HG02759 (cell line): ENCODE data around the gene ALPL.

Experiments
- ATAC-seq: cut with Tn5 transposase; IDR thresholded peaks from one replicate; pipeline ENCODE4 v1.9.1; 2021; ENCODE audit warnings: mild to moderate bottlenecking, moderate library complexity; ENCODE audit not compliant: unreplicated experiment

Gene ALPL

DNA sequence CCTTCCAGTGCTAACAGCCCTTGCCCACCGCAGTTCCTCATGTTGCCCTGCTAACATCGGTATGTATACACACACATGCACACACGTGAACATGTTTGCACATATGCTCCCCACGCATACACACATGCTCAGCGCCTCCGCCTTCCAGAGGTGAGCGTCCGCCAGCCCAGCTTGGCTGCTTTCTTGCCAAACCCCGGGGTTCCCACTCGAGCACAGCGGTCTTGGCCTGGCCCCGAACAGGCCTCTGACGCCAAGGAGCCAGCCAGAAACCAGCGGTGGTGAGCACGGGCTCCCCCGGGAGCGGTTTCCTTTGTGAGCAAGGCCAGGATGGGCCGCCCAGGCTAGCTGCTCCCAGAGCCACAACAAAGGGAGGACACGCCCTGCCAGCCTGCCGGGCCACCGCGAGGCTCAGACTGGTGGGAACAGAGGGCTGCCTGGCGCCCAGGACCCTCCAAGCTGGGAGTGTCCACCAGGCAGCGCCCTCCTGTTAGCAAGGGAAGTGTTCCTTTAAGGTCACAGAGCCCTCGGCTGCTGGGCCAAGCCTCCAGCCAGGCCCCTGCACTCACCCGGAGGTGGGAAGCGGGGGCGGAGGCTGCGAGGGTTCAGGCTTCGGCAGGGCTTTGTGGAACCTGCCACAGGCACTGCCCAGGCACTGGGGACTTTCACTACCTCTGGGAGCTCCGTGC, 65.4 kb downstream of the ALPL start:
- ATAC-seq = no peak

DNA sequence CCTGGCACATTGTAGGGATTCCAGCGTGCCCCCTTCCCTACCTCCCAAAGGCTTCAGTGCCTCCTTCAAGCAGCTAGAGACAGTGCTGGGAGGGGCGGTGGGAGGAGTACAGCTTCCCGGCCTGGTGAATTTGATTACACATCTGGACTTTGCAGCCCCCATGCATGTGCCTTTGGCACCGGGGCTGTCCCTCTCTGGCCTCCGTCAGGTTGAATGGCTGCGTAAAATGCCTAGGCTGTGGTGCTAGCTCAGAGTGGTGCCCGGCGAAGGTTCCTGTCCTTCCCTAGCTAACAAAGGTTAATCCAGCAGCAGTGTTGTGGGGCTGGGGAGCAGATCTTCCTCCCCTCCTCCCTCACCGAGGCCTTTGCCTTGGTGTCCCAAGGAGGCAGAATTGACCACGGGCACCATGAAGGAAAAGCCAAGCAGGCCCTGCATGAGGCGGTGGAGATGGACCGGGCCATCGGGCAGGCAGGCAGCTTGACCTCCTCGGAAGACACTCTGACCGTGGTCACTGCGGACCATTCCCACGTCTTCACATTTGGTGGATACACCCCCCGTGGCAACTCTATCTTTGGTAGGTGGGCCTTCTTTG, 66.2 kb downstream of the ALPL start:
- ATAC-seq = no peak

DNA sequence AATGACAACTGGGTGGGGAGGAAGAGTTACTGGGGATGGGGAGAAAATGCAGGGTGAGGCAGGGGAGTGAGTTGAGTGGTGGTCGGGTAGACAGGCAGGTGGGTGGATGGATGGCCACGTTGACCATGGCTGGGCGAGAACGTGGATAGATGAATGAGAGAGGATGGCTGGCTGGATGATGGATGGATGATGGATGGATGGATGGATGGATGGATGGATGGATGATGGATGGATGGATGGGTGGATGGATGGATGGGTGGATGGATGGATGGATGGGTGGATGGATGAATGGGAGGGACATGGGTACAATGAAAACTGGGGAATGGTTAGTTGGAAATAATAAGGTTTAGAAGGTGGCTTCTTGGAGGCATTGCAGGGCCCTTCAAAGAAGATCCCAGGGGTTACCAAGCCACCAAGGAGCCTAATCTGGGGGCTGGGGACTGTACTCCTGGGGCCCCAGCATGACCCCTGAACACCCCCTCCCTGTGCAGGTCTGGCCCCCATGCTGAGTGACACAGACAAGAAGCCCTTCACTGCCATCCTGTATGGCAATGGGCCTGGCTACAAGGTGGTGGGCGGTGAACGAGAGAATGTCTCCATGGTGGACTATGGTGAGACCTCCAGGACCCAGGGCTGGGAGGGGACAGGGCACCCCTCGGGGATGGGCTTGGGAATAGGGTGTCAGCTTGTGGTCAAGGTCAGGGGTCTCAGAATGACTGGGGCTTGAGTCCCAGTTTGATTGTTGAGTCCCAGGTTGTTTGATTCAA, 67.0 kb downstream of the ALPL start:
- no peak for ATAC-seq

DNA sequence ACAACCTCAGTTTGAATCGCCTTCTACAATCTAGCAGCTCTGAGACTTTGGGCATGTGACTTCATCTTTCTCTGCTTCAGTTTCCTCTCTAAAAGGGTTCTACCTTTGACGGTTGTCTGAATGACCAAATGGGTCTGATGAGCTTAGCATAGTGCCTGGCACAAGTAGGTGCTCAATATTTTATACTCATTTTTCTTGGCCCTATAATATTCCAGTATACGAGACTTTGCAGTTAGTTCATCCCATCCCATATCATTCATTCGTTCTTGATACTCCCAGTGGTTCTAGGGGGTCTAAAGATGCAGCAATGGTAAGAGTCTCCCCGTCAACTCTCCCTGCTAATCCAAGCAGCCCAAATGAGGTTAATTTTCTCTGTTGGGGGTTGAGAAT, 67.6 kb downstream of the ALPL start:
- ATAC-seq = no peak

DNA sequence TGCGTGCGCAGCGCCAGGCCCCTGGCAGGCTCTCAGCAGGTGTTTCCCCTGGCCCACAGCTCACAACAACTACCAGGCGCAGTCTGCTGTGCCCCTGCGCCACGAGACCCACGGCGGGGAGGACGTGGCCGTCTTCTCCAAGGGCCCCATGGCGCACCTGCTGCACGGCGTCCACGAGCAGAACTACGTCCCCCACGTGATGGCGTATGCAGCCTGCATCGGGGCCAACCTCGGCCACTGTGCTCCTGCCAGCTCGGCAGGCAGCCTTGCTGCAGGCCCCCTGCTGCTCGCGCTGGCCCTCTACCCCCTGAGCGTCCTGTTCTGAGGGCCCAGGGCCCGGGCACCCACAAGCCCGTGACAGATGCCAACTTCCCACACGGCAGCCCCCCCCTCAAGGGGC, 68.1 kb downstream of the ALPL start:
- no peak for ATAC-seq

DNA sequence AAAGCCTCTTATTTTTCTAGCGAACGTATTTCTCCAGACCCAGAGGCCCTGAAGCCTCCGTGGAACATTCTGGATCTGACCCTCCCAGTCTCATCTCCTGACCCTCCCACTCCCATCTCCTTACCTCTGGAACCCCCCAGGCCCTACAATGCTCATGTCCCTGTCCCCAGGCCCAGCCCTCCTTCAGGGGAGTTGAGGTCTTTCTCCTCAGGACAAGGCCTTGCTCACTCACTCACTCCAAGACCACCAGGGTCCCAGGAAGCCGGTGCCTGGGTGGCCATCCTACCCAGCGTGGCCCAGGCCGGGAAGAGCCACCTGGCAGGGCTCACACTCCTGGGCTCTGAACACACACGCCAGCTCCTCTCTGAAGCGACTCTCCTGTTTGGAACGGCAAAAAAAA, 68.7 kb downstream of the ALPL start:
- no peak for ATAC-seq

DNA sequence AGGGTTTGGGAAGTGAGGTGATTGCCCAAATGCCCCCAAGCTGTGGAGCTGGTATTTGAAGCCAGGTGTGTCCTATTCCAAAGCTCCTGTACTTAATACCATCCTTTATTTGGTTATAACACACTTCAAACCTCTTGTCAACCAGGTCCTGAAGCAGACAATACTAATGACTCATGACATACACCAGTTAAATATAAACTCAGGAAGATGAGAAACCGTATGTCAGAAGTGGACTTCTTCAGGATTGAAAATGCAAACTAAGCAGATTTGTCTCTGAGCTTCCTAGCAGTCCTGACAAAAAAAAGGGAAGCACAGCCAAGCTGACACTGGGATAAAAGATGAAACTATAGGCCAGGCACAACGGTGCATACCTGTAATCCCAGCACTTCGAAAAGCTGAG, 70.6 kb downstream of the ALPL start:
- no peak for ATAC-seq

DNA sequence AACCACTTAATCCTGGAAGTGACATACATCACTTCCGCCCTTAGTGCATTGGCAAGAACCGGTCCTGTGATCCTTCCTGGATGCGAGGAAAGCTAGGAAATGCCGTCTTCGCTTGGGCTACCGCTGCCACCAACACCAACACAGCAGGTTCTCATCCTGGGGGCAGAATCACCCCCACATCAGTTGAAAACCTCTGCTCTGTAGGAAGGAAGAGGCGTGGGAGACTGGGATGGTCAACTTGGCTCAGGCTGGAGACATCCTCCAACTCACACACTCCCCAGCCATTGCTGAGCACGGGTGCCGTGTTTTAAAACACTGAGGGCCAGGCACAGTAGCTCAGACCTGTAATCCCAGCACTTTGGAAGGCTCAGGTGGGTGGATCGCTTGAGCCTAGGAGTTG, 74.9 kb downstream of the ALPL start:
- no peak for ATAC-seq

DNA sequence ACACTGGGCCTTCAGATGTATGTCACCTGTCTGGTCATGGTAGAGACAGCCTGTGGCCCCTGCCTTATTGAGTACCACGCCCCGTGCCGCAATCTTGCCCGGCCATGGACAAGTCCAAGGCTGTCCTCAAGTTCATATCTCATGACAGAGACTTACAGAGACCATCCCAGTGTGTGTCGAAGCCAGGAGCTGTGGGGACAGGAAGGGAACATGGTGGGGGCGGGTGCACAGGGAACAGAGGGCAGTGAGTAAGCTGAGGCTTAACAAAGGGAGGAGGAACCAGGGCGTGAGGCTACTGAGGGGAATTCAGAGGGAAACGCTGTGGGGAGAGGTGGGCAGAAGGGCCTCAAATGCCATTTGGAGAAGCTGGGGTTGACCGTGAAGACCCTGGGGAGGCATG, 75.8 kb downstream of the ALPL start:
- ATAC-seq = no peak

DNA sequence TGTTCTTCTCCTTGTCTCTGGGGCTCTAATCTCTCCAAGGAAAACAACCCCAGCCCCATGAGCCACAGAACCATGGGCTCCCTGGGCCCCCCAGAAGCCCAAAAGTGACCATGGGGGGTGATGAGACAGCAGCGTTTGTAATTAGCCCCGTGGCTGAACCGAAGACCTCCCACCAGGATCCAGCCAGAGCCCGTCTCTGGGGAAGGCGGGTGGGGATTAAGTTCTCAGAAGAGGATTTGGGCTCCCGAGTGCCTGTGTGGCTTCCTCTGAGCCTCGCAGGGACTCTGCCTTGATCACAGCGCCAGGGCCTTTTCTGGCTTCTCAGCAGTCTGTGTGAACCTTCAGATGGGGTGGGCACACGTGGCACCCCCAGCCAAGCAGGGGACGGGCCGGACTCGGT, 77.0 kb downstream of the ALPL start:
- no peak for ATAC-seq

DNA sequence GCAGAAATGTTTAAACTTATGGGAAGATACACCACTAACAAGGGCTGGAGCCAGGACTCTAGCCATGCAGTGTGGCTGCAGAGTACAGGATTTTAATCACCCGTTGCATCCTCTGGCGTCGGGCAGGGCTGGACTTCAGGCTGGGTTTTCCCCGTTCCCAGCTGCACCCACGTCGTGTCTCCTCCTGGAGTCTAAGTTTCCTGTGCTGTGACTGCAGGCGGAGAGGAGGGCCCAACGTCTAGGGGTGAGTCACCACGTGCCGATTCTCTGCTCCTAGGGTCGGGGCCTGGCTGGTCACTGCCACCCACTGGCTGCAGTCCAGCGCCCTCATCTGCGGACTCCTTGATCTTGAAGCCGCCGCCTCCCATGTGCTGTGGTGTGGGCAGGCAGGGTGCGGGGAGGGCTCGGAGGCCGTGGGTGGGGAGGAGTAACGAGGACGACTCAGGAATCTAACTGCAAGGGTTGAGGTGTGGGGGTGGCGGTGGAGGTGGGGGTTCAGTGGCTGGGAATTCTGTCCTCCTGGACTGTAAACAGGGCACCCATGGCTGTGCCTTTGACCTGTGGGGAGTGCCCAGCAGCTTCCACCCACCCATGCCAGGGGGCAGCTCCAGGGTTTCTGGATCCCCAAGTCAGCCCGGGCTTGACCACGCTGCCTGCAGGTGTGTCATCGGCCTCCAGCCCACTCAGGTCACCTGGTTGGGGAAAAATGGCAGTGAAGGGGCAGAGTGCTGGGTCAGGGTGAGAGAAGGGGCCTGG, 77.8 kb downstream of the ALPL start:
- no peak for ATAC-seq

DNA sequence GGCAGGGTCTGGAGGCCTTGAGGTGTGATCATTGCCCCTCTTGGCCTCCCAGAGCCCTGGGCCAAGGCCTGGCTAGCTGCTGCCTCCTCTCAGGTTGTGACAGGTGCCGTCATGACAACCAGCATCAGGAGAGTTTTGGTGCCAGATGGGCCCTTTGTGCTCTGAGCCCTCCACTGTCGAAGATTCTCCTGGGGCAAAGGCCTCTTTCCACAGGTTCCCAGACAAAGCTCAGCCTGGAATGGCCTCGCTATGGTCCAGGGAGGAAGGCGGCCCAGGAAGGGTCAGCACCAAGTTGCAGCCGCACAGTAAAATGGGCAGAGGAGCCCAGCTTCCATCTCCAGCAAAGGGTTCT, 78.4 kb downstream of the ALPL start:
- no peak for ATAC-seq

DNA sequence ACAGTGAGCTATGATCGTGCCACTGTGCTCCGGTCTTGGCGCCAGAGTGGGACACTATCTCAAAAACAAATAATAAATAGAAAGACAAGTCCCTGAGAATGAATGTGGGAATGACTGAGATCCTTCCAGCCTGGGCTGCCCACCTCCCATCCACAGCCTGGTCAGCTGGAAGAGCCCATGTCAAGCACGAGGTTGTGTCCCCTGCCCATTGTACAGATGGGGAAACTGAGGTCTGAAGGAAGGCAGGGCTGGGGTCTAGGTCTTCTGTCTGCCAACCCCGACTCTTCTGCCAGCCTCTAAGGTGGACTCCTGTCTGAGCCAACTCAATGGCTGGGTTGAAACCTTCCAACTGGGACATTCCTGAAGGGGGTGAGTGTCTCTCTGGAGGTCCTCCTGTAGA, 80.4 kb downstream of the ALPL start:
- no peak for ATAC-seq

DNA sequence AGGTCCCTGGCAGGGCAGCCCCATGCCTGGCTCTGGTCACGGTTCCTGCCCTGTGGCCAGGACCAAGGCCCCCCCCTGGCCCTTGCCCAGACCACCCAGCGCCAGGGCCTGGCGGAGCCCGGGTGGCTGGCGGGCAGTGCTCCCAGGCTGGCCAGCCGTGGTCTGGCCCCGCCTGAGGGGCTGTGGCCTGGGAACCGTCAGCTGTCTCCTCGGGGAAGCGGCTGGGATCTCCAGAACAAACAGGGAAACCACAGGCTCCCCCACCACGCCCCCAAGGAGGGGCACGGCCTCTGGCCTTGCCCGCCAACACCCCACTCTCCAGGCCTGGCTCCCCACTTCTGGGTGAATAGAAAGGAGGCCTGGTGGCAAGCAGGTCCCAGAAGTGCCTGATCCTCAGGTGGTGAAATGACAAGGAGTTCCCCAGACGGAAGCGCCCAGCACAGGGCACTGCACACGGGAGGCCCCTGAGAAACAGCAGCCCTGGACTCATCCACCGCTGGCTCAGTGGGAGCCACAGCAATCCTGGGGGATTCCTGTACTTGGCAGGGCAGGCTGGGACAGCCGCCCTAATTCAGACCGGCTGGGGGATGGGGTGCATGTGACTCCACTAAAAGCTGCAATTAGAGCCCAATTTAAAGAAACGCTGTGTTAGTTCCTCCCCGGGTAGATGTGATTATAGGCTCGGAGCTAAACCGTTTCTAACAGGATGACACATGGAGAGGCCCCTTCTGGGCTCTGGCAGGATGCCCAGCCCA, 81.1 kb downstream of the ALPL start:
- ATAC-seq = no peak

DNA sequence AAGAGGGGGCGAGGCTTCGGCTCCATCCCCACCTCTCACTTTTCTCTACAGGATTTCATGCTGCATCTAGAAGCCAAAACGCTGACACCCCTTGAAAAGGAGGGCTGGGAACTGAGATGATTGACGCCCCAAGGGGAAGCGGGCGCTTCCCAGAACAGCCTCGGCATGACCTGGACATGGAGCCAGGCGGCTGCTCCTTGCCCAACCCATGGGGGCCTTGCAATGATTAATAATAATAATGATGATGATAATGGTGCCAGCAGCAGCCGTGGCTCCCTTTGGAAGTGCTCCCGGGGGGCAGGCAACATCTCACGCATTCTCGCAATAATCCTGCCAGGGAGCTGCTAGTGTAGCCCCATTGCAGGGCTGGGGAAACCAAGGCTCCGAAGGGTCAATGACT, 81.7 kb downstream of the ALPL start:
- ATAC-seq = no peak

DNA sequence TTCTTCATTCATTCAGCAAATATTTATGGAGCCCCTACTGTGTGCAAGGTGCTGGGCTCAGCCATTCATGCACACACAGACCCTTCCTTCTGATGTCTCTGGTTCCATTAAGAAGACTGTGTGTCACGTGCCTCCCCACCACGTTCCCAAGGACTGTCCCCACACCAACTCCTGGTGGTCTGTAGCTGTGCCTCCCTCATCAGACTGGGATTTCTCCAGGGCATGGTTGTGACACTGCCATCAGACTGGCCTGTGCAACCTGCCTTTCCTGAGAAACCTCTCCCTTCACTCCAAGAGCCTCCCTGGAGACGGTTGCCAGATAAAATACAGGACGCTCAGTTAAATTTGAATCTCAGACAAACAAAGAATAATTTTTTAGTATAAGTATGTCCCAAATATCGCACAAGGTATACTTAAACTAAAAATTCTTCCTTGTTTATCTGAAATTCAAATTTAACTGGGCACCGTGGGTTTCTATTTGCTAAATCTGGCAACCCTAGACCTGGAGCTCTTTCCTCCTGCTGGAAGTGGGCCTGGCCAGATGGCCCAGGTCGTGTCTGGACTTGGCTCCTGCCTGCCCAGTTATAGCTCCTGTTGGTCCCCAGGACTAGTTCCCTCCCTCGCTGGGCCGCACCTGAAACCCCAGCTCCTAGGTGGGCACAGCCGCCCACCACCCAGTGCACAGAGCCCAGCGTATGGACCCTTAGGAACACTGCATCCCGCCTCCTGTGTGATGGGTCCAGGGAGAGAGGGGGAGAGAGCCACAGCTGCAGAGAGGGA, 83.1 kb downstream of the ALPL start:
- no peak for ATAC-seq

DNA sequence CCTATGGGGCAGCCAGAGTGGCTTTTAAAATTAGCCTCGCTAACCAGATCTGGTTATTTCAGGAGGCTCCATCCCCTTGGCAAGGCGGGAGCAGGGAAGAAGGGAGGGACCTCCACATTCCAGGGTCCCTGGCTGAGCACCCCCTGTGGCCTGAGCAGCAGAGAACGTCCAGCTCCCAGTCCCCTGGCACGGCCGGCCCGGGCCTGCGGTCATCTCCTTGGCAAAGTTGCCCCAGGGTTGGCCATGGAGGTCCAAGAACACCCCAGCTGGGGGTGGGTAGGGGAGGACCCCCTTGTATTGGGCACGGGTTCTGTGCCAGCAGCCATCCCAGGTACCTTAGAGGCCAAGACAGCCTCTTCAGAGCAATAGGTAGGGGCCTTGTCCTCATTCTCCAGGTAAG, 84.0 kb downstream of the ALPL start:
- no peak for ATAC-seq

DNA sequence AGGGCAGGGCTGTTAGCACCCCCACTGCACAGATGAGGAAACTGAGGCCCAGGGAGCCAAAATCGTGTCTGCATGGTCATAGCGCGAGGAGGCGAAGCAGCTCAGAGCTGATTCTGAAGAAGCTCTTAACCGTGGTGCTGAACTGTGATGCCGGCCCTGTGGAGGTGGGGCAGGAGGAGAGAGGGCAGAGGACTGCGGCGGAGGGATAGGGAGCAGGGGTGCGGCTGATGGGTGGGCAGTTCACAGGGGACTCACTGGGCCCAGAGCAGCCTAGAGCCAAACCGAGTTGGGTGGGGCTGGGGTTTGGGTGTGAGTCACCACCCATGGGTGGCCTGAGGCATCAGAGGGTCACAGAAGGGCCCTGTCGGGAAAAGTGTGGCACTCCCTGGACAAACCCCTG, 85.3 kb downstream of the ALPL start:
- ATAC-seq = no peak

DNA sequence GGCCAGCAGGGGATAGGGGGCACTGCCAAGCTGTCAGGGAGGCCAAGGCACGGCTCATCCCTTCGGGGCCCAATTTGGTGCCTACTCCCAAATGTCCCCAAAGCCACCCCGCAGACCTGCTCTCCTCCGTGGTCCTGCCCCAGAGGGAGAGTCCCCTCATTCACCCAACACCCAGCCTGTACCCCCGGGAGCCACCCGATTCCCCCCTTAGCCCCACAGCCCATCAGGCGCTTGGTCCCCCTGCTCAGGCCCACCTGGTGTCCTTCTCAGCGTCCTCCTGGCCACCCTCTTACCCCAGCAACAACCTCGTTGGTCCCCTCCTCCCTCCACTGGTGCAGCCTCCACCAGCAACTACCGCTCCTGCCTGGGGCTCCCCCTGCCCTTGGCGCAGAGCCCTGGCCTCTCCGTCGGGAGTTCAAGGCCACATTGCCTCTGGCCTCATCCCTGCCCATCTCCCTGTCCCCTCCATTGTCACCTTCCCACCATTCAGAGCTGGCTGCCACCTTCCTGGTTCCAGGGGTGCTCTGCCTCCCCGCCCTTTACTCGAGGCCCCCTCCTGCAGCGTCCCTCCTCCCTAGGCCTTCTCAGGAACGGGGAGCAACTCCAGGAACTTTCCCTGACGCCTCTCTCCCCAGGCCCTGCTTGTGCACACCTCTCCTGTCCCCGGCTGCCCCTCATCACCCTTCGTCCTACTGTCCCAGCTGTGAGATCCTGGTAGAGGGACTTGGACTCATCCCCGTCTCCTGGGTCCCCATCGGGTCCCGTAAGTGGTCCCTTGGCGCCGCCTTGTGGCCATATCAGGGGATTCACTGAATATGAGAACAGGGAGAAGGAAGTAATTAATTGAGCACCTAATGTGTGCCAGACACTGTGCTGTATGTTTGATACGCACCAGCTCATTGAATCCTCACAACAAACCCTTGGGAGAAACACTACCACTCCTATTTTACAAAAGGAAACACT, 86.0 kb downstream of the ALPL start:
- ATAC-seq = no peak
